ENCODE data around the gene COA1.
"Not testable (repeated sequence)": the region's sequence is repeated elsewhere in the genome, so short reads cannot be mapped to it uniquely, and the experiment has no call there.

COA1 gene

GRCh38 chr7:43729214-43729923 is at the start of gene COA1:
TSS of gene COA1 (minus strand) at chr7:43729523. CDS start at chr7:43648614, 80,909 bp downstream.
- no peak for FAIRE-seq

GRCh38 chr7:43778293-43779044 is 49.1 kb upstream of the COA1 start:
- FAIRE-seq, result not testable (repeated sequence)

GRCh38 chr7:43775255-43775654 is 45.9 kb upstream of the COA1 start:
- FAIRE-seq, result not testable (repeated sequence)

- FAIRE-seq, result not testable (repeated sequence)
Measured at GRCh38 chr7:43773268-43773667, 43.9 kb upstream of the COA1 start.

- no peak for FAIRE-seq
Measured at GRCh38 chr7:43771573-43771972, 42.2 kb upstream of the COA1 start.

GRCh38 chr7:43771128-43771527 is 41.8 kb upstream of the COA1 start:
- FAIRE-seq, result no peak

- FAIRE-seq, result no peak
Measured at GRCh38 chr7:43769791-43770465, 40.6 kb upstream of the COA1 start.

- no peak for FAIRE-seq
Measured at GRCh38 chr7:43769281-43769680, 40.0 kb upstream of the COA1 start.

GRCh38 chr7:43768887-43769272 is 39.6 kb upstream of the COA1 start:
- FAIRE-seq, result no peak

GRCh38 chr7:43768201-43768886 is 39.0 kb upstream of the COA1 start:
- FAIRE-seq, result no peak

GRCh38 chr7:43767311-43767710 is 38.0 kb upstream of the COA1 start:
- FAIRE-seq, result no peak

- no peak for FAIRE-seq
Measured at GRCh38 chr7:43766564-43766963, 37.2 kb upstream of the COA1 start.

- no peak for FAIRE-seq
Measured at GRCh38 chr7:43764807-43765491, 35.6 kb upstream of the COA1 start.

GRCh38 chr7:43764039-43764761 is 34.9 kb upstream of the COA1 start:
- no peak for FAIRE-seq

GRCh38 chr7:43763183-43763582 is 33.9 kb upstream of the COA1 start:
- FAIRE-seq, result no peak

- no peak for FAIRE-seq
Measured at GRCh38 chr7:43761938-43762692, 32.8 kb upstream of the COA1 start.

GRCh38 chr7:43761382-43761781 is 32.1 kb upstream of the COA1 start:
- FAIRE-seq, result no peak

- no peak for FAIRE-seq
Measured at GRCh38 chr7:43760861-43761260, 31.5 kb upstream of the COA1 start.

- no peak for FAIRE-seq
Measured at GRCh38 chr7:43758822-43759683, 29.7 kb upstream of the COA1 start.

All from TTC549 (cell line).